Suprapubic skin (tissue), 4 donors: ENCODE data around the gene ANTXR1.

Experiments used
- CTCF ChIP-seq, 2 donors: fragments of 200-600 bp in 1 of 2; fragments of 450-650 bp in 1 of 2; sonication (generic) in 1 of 2; IDR thresholded peaks; one replicate each; pipeline ENCODE4 v1.5.1; 2016 to 2019; ENCODE audit warnings: antibody characterized with exemption in 2 of 2, mild to moderate bottlenecking in 1 of 2, moderate library complexity in 1 of 2
- EP300 ChIP-seq: sonication (generic); formaldehyde crosslinking; IDR thresholded peaks from one replicate; pipeline ENCODE4 v1.6.1; 2017; ENCODE audit warnings: antibody characterized with exemption
- POLR2A ChIP-seq, 2 donors: fragments of 450-650 bp; IDR thresholded peaks; one replicate each; pipeline ENCODE4 v1.6.1; 2017; ENCODE audit warnings: antibody characterized with exemption in 2 of 2, mild to moderate bottlenecking in 2 of 2, moderate library complexity in 2 of 2
- POLR2AphosphoS5 ChIP-seq, 3 donors: sonication (generic); formaldehyde crosslinking; IDR thresholded peaks; one replicate each; pipeline ENCODE4 v1.6.1; 2017; ENCODE audit warnings: antibody characterized with exemption in 3 of 3

GRCh38 chr2:69086466-69086865, 73.5 kb downstream of the ANTXR1 start:
- TF ChIP-seq CTCF (IDR thresholded peaks at IDR 0.05) = no peak
- no peak for TF ChIP-seq POLR2AphosphoS5 (IDR thresholded peaks at IDR 0.05)
- no peak for TF ChIP-seq EP300
- no peak for TF ChIP-seq POLR2A (IDR thresholded peaks at IDR 0.05)
